ENCODE data around the gene KISS1.

DNA sequence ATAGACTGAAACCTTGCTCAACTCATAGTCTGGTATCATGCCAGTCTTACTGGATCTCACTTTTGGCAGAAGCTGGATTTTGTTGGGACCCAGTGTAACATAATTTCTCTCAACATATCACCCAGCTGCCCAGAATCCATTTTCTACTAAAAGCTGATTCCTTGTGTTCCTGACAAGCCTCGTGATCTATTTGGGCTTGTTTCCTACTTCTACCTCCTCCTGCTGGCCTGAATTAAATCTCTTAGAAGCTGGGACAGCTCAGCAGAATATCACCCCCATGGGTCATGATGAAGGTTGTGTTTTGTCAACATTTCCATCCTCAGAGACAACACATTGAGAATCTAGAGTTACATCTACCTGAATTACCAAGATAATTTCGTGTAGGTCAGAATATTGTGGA is 9.8 kb upstream of the KISS1 start:
- TF ChIP-seq, protein P1, sequence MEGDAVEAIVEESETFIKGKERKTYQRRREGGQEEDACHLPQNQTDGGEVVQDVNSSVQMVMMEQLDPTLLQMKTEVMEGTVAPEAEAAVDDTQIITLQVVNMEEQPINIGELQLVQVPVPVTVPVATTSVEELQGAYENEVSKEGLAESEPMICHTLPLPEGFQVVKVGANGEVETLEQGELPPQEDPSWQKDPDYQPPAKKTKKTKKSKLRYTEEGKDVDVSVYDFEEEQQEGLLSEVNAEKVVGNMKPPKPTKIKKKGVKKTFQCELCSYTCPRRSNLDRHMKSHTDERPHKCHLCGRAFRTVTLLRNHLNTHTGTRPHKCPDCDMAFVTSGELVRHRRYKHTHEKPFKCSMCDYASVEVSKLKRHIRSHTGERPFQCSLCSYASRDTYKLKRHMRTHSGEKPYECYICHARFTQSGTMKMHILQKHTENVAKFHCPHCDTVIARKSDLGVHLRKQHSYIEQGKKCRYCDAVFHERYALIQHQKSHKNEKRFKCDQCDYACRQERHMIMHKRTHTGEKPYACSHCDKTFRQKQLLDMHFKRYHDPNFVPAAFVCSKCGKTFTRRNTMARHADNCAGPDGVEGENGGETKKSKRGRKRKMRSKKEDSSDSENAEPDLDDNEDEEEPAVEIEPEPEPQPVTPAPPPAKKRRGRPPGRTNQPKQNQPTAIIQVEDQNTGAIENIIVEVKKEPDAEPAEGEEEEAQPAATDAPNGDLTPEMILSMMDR (IDR thresholded peaks at IDR 0.05; ENCODE audit: low read depth, low read length, poor library complexity, severe bottlenecking) = no peak
- TF ChIP-seq EZH2phosphoT487 (IDR thresholded peaks at IDR 0.05; ENCODE audit: borderline replicate concordance, low read length) = no peak

Measured in DOHH2 (cell line).